Jurkat, Clone E6-1 (cell line): Measurements from ENCODE around the gene DES.

Source experiments
- DNase-seq: peaks from one replicate; pipeline ENCODE4 v3.0.0-alpha.2; 2011; ENCODE audit warnings: low read depth, low spot score
- H3K4me3 ChIP-seq: 2 replicates; pipeline ENCODE4 v1.5.1; 2011; ENCODE audit warnings: mild to moderate bottlenecking, low read length, control low read depth, moderate library complexity

The DES gene

DNA sequence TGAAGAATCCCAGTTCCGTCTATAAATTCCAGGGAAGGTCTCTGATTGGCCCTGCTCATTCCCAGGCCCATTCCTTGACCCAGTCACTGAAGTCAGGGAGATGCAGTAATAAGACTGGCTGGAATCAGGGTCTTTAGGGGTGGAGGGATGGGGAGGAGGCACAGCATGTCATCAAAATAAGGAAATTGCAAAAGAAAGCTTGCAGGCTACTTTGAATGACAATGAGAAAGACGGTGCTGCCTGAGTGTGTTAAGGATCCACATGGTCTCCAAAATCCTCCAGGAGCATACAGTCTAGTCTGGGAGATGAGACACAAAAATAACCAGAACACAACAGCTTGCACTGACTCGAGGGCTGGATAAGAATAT is 2.0 kb upstream of the DES start:
- H3K4me3 ChIP-seq = no peak overlapping the region
- no peak for DNase-seq

DNA sequence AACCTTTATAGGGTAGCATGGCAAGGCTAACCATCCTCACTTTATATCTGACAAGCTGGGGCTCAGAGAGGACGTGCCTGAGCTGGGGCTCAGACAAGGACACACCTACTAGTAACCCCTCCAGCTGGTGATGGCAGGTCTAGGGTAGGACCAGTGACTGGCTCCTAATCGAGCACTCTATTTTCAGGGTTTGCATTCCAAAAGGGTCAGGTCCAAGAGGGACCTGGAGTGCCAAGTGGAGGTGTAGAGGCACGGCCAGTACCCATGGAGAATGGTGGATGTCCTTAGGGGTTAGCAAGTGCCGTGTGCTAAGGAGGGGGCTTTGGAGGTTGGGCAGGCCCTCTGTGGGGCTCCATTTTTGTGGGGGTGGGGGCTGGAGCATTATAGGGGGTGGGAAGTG is 1.2 kb upstream of the DES start:
- no peak for DNase-seq
- no peak overlapping the region for H3K4me3 ChIP-seq

GRCh38 chr2:219417374-219417773 is 803 bp upstream of the DES start:
- H3K4me3 ChIP-seq = no peak overlapping the region
- DNase-seq = no peak

GRCh38 chr2:219419012-219419324 is 791 bp downstream of the DES start:
- H3K4me3 ChIP-seq = no peak overlapping the region
- DNase-seq = no peak

DNA sequence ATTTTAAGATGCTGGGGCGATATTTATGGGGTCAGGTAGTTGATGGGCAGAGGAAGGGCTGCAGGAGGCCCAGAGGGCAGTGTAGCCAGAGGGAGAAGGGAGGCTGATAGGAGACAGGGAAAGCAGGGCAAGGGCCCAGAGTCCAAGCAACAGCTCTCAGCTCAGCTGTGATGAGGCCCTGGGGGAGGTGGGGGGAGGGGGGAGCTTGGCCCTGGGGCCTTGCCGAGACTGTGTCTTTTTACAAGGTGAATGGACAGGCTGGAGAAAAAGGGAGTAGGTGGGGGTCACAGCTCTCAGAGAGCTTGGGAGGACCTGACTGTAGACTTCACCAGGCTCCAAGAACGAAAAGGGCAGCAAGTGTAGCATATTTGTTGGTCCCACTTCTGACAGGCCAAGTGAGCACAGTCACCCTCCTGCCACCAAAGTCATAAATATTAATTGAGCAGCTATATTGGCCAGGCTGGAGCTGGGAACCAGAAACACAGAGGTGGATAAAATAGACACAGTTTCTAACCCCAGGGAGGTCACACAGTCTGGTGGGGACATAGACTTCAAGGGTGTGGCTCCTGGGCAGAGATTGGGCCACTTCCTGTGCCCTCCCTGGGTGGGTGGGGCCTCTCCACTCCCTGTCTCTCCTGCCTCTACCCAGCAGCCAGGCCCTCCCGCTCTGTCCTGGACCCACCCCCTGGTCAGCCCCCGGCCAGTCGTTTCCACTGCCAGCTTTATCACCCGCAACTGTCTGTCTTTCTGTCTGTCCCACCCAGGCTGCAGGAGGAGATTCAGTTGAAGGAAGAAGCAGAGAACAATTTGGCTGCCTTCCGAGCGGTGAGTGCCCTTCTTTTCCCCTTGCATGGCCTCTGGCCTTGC is 1.4 kb downstream of the DES start:
- no peak overlapping the region for H3K4me3 ChIP-seq
- no peak for DNase-seq

DNA sequence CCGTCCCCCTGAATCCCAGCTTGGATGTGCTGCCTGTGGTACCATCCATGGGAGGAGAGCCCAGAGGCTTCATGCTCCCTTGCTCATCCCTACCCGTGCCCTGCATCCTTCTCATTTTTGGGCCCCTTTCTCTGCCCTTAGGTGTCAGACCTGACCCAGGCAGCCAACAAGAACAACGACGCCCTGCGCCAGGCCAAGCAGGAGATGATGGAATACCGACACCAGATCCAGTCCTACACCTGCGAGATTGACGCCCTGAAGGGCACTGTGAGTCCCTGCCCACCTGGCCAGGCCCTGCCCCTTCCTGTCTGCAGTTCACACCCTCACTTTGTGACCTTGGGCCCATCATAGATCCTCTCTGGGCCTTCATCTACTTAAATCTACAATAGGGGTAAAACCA is 2.5 kb downstream of the DES start:
- H3K4me3 ChIP-seq = no peak overlapping the region
- no peak for DNase-seq

DNA sequence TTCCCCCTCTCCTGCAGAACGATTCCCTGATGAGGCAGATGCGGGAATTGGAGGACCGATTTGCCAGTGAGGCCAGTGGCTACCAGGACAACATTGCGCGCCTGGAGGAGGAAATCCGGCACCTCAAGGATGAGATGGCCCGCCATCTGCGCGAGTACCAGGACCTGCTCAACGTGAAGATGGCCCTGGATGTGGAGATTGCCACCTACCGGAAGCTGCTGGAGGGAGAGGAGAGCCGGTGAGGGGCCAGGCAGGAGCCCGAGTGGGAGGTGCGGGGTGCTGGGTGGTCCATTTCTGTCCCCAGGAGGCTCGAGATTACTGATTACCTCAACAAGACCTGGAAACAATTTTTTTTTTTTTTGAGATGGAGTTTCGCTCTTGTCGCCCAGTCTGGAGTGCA is 3.1 kb downstream of the DES start:
- DNase-seq = no peak
- H3K4me3 ChIP-seq = no peak overlapping the region

DNA sequence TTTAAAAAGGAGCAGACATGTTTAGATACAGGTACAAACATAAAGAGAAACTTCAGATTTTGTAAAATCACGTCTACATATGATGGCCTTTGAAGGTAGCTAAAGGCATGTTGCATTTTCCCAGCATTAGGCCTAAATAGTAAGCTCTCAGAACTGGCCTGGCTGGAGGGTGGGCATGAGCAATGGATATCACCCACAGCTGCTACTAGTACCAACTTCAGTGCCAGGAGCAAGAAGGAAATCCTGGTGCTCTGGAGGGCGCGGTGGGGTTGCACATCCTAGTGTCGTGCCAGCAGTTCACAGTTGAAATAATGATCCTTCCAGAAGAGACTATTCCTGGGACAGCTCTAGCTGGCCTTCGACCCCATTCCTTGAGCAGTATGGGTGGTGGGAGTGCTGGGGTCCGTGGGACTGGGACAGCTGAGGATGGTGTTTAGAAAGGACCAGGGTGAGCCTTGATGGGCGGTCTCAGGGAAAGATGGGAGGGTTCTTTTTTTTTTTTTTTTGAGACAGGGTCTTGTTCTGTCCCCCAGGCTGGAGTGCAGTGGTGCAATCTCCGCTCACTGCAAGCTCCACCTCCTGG is 4.9 kb downstream of the DES start:
- H3K4me3 ChIP-seq = no peak overlapping the region
- no peak for DNase-seq

DNA sequence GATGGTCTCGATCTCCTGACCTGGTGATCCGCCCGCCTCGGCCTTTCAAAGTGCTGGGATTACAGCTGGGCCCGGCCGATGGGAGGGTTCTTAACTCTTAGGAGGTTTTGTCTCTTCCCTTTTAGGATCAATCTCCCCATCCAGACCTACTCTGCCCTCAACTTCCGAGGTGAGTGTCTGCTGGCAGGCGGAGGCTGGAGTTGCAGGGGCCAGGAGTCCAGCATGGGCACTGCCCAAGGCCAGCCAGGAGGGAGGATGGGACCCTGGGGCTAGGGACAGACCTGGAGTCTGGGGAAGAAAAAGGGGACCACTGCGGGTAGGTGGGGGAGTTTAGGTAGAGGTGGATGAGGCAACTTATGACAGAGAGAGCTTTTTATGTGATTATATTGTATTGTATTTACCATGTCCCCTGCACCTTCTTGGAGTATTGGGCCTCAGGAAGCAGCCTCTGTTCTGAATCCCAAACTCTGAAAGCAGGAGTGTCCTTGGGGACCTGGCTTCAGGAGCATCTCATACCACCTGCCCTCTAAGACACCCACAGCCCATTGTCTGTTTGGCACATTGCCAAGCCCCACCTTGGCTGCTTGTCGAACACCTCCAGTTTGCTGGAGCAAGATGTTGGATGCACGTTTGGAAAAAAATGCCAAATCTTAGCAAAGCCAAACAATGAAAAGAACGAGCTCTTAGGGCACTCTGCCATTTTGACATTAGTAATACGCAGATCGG is 5.6 kb downstream of the DES start:
- H3K4me3 ChIP-seq = no peak overlapping the region
- no peak for DNase-seq

DNA sequence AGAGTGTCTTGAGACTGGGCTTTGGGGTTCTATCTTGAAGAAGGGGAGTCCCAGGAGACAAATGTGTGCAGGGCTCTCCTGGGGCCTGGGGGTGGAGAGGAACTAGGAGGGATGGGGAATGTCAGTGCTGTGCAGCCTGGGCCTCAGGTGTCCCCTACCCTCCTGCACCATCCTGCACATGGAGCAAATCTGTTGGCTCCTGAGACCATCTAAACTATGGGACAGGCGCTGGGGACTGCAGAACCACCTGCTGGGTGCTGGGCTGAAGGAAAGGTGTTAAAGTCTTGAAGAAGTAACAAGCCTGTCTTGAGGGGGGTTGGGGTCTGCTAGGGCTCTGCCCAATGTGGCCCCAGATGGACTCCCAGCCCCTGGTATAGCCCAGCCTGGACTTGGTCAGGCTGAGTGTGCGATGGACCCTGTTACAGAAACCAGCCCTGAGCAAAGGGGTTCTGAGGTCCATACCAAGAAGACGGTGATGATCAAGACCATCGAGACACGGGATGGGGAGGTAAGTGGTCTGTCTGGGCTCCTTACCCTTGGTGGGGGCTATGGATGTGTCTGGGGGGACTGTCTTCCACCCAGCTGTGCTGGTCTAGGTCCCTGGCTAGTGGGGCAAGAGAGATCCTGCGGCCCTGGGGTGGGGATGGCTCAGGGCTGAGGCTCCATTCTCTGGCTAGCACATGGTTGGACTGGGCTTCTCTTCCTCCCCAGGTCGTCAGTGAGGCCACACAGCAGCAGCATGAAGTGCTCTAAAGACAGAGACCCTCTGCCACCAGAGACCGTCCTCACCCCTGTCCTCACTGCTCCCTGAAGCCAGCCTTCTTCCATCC is 7.3 kb downstream of the DES start:
- H3K4me3 ChIP-seq = no peak overlapping the region
- no peak for DNase-seq

GRCh38 chr2:219426068-219426443 is 7.9 kb downstream of the DES start:
- H3K4me3 ChIP-seq = no peak overlapping the region

GRCh38 chr2:219426534-219427136 is 8.5 kb downstream of the DES start:
- no peak for DNase-seq
- no peak overlapping the region for H3K4me3 ChIP-seq

More at GRCh38 chr2:219426068-219426443, 7.9 kb downstream of the DES start:
- no peak for DNase-seq

GRCh38 chr2:219428469-219428868 is 10.3 kb downstream of the DES start:
- no peak overlapping the region for H3K4me3 ChIP-seq
- no peak for DNase-seq

GRCh38 chr2:219429958-219430606 is 11.9 kb downstream of the DES start:
- no peak overlapping the region for H3K4me3 ChIP-seq
- no peak for DNase-seq

DNA sequence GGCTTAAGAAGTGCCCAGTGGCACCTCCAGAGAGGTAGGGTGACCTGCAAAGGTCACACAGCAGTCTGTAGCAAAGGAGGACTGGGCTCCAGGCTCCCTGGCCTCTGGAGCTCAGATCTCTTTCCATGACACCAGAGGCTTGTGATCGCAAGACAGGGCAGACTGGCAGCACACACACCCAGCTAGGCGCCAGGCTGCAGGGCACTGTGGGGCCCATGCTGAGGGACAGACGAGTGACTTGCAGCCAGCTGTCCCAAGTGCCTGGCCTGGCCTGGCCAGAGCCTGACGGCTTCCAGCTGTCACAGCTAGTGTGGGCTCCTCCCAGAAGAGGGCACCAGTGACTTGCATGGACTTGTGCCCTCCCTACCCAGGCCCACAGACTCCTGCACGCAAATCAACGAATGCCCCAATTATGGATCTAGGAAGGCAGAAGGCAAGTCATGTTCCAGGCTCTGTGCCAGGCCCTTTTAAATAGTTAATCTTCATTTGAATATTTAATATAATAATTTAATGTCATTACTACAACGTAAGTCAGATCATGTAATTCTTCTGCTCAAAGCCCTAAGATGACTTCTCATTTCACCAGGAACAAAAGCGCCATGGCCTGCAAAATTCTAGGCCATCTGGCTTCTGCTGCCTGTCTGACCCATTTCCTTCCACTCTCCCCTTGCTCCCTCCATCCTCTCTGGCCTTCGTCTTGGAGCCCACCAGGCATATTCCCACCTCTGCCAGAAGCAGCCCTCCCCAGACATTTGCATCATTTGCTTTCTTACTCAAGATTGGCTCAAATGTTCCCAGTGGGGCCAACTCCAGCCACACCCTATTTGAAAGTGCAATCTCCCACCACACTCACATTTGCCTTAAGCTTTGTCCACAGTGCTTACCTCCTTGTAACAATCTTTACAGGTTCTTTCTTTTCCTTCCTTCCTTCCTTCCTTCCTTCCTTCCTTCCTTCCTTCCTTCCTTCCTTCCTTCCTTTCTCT is 12.7 kb downstream of the DES start:
- no peak overlapping the region for H3K4me3 ChIP-seq
- DNase-seq = no peak

DNA sequence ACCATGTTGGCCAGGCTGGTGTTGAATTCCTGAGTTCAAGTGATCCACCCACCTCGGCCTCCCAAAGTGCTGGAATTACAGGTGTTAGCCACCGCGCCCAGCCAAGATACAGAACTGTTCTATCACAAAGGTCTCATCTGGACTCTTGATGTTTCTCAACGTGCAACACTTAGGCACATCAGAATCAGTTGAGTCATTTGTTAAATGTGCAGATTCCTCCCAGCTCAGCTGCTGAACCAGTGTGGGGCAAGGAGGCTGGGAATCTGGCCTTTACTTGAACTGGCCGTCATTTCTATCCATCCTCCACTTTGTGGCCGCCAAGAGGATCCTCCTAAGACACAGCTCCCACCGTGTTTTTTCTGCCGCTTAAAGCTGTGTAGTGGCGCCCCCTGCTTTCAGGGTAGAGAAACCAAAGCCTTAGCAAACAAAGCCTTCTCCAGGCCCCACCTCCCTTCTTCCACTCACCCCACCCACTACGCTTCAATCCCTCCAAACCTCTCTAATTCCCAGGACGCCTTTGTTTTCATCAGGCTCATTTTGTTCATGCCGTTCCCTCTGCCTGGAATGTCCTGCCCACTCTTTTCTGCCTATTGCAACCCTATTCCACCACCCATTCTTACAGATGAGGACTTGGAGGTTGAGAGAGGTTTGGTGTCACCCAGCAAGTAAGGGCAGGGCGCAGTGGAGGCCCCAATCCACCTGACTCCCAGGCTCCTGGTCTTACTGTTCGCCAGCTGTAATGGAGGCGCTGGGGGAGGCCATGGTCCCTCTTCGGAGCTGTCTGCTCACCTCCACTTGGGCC is 15.7 kb downstream of the DES start:
- no peak overlapping the region for H3K4me3 ChIP-seq
- DNase-seq = peak; percentile 38

DNA sequence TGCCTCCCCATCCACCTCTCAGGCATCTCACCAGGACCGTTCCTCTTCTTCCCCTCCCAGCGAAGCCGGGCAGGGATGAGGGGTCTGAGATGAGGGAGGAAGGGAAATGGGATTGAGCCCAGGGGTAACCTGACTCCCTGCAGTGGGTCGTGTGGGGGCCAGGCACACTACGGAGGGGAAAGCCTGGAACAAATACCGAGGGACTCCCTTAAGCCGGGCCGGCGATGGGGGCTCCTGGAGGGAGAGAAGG is 16.2 kb downstream of the DES start:
- DNase-seq = no peak
- H3K4me3 ChIP-seq = no peak overlapping the region
